Trophoblast cell (in vitro differentiated cells and primary cell): ENCODE data around the gene CALML4.
"Not testable (repeated sequence)": the region's sequence is repeated elsewhere in the genome, so short reads cannot be mapped to it uniquely, and the experiment has no call there.

Source experiments
- DNase-seq, 2 donors: peaks; one replicate each; pipeline ENCODE4 v3.0.0-alpha.2; 2016
- H2AFZ ChIP-seq: 2 replicates; pipeline ENCODE4 v1.6.1; 2013; ENCODE audit warnings: low read length, moderate library complexity, mild to moderate bottlenecking; ENCODE audit not compliant: insufficient read depth, poor library complexity
- H2AK5ac ChIP-seq: 2 replicates; pipeline ENCODE4 v1.6.1; 2013; ENCODE audit warnings: mild to moderate bottlenecking, low read length
- H2BK120ac ChIP-seq: 2 replicates; pipeline ENCODE4 v1.6.1; 2013; ENCODE audit warnings: low read length, mild to moderate bottlenecking, moderate library complexity; ENCODE audit not compliant: insufficient read depth, poor library complexity
- H2BK12ac ChIP-seq: 2 replicates; pipeline ENCODE4 v1.6.1; 2013; ENCODE audit warnings: mild to moderate bottlenecking, low read length, moderate library complexity
- H2BK5ac ChIP-seq: 2 replicates; pipeline ENCODE4 v1.6.1; 2013; ENCODE audit warnings: low read length, low read depth, moderate library complexity, mild to moderate bottlenecking; ENCODE audit not compliant: poor library complexity
- H3K14ac ChIP-seq: 2 replicates; pipeline ENCODE4 v1.6.1; 2013; ENCODE audit warnings: mild to moderate bottlenecking, low read length
- H3K18ac ChIP-seq: 2 replicates; pipeline ENCODE4 v1.6.1; 2013; ENCODE audit warnings: mild to moderate bottlenecking, low read length
- H3K23ac ChIP-seq: 2 replicates; pipeline ENCODE4 v1.6.1; 2013; ENCODE audit warnings: low read length
- H3K27ac ChIP-seq: 2 replicates; pipeline ENCODE4 v1.5.1; 2013; ENCODE audit warnings: low read depth, mild to moderate bottlenecking, inconsistent platforms, low read length, moderate library complexity
- H3K27me3 ChIP-seq: 2 replicates; pipeline ENCODE4 v1.6.1; 2013; ENCODE audit warnings: inconsistent platforms, mild to moderate bottlenecking, low read length, moderate library complexity; ENCODE audit not compliant: insufficient read depth
- H3K36me3 ChIP-seq, 2 experiments: 1 replicate in 1 of 2; 2 replicates in 1 of 2; pipeline ENCODE4 v1.6.1; 2013; ENCODE audit warnings: low read length in 2 of 2, mild to moderate bottlenecking in 2 of 2, moderate library complexity in 1 of 2; ENCODE audit not compliant: insufficient read depth in 2 of 2, control insufficient read depth in 1 of 2
- H3K4ac ChIP-seq: 2 replicates; pipeline ENCODE4 v1.6.1; 2013; ENCODE audit warnings: low read depth, mild to moderate bottlenecking, low read length, moderate library complexity
- H3K4me1 ChIP-seq, 2 experiments: 1 replicate in 1 of 2; 2 replicates in 1 of 2; pipeline ENCODE4 v1.6.1; 2013; ENCODE audit warnings: low read length in 2 of 2, mild to moderate bottlenecking in 2 of 2, moderate library complexity in 1 of 2; ENCODE audit not compliant: insufficient read depth in 2 of 2, control insufficient read depth in 1 of 2
- H3K4me2 ChIP-seq: 2 replicates; pipeline ENCODE4 v1.6.1; 2013; ENCODE audit warnings: inconsistent platforms, mild to moderate bottlenecking, low read length, moderate library complexity
- H3K4me3 ChIP-seq: 2 replicates; pipeline ENCODE4 v1.5.1; 2013; ENCODE audit warnings: mild to moderate bottlenecking, low read depth, low read length, inconsistent platforms
- H3K79me1 ChIP-seq: one replicate; pipeline ENCODE4 v1.6.1; 2013; ENCODE audit warnings: low read length
- H3K79me2 ChIP-seq: 2 replicates; pipeline ENCODE4 v1.6.1; 2013; ENCODE audit warnings: low read length, mild to moderate bottlenecking; ENCODE audit not compliant: control insufficient read depth, insufficient read depth, poor library complexity
- H3K9ac ChIP-seq: 2 replicates; pipeline ENCODE4 v1.6.1; 2013; ENCODE audit warnings: mild to moderate bottlenecking, low read length
- H3K9me3 ChIP-seq: 2 replicates; pipeline ENCODE4 v1.6.1; 2013; ENCODE audit warnings: low read depth, mild to moderate bottlenecking, control low read depth, inconsistent platforms, low read length; ENCODE audit not compliant: insufficient read depth
- H4K12ac ChIP-seq: 2 replicates; pipeline ENCODE4 v1.6.1; 2013; ENCODE audit warnings: low read depth, mild to moderate bottlenecking, low read length, moderate library complexity
- H4K8ac ChIP-seq: 2 replicates; pipeline ENCODE4 v1.6.1; 2013; ENCODE audit warnings: low read depth, mild to moderate bottlenecking, low read length, moderate library complexity
- H4K91ac ChIP-seq: one replicate; pipeline ENCODE4 v1.6.1; 2013; ENCODE audit warnings: low read depth, mild to moderate bottlenecking, low read length, moderate library complexity
- WGBS: extraction: QIAGEN DNeasy Blood & Tissue Kit; methylation state at CpG from one replicate; pipeline ENCODE4 v1.1.7; 2013; ENCODE audit warnings: missing lambda C conversion rate; ENCODE audit not compliant: insufficient read length, insufficient coverage; ENCODE audit errors: extremely low coverage; 5-methylcytosine and 5-hydroxymethylcytosine counted together

The CALML4 gene

DNA sequence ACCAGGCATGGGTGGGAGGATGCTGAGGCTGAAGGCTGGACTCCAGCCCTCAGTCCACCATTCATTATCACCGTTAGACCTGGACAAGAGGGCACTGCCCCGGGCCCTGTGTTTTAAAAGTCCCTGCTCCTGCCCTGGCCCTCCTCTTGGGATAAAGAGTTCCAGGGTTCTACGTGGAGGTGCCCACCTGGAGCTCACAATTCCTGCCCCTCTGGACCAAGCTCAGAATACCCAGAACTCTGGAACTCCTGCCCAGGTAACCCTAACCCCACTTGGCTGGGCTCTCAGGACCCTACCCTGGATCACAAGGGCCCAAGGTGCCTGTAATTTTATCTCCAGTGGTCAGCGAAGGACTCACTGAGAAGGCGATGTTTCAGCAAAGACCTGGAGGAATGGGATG lies 1.2 kb downstream of the CALML4 start:
- no peaks in the 10 kb centered on the region for H3K27me3 ChIP-seq
- no peak overlapping the region for H2BK12ac ChIP-seq
- H4K91ac ChIP-seq = no peak overlapping the region
- no peak overlapping the region for H3K4ac ChIP-seq
- H3K4me2 ChIP-seq = no peak overlapping the region
- peaks cover 4% of the 10 kb centered on the region for H3K9me3 ChIP-seq
- H3K23ac ChIP-seq = no peak overlapping the region
- H2AFZ ChIP-seq = no peak overlapping the region
- H3K14ac ChIP-seq = no peak overlapping the region
- H3K4me1 ChIP-seq = peaks cover 0 to 8% of the 10 kb centered on the region in 2 experiments
- H4K12ac ChIP-seq = no peak overlapping the region
- no peak overlapping the region for H2BK5ac ChIP-seq
- no peak overlapping the region for H3K9ac ChIP-seq
- DNase-seq = no peak
- no peaks in the 10 kb centered on the region for H3K79me1 ChIP-seq
- no peak overlapping the region for H3K18ac ChIP-seq
- H4K8ac ChIP-seq = no peak overlapping the region
- H3K27ac ChIP-seq = no peak overlapping the region
- no peak overlapping the region for H2AK5ac ChIP-seq
- no peak overlapping the region for H2BK120ac ChIP-seq
- H3K36me3 ChIP-seq = peaks cover 4 to 6% of the 10 kb centered on the region in 2 experiments
- no peaks in the 10 kb centered on the region for H3K79me2 ChIP-seq
- H3K4me3 ChIP-seq = no peak overlapping the region
- WGBS = no CpG with 5 or more reads among the region's 5 CpGs

DNA sequence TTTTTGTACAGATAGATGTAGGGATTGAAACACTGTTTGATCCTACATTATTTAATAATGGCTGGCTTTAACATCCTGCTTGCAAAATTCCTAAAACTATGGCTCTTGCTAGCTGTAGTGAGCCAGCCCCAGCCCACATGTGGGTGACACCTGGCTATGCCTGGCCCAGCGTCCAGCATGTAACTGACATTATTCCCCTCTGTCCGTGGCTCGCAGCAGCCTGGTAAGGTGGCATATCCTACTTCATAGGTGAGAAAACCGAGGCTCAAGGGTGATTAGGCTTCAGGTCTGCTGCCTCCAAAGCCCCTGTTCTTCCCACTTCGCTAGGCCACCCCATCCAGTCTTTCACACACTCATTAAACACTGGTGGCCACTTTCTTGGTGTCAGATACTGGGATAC lies 1.6 kb downstream of the CALML4 start:
- no peak overlapping the region for H3K4ac ChIP-seq
- no peak overlapping the region for H3K4me3 ChIP-seq
- H4K91ac ChIP-seq = no peak overlapping the region
- H3K18ac ChIP-seq = no peak overlapping the region
- H3K4me1 ChIP-seq = peaks cover 0 to 8% of the 10 kb centered on the region in 2 experiments
- no peaks in the 10 kb centered on the region for H3K79me2 ChIP-seq
- H2BK5ac ChIP-seq = no peak overlapping the region
- no peak for DNase-seq
- H3K23ac ChIP-seq = no peak overlapping the region
- H3K9ac ChIP-seq = no peak overlapping the region
- WGBS = no CpG with 5 or more reads among the region's 5 CpGs
- H2AFZ ChIP-seq = no peak overlapping the region
- no peak overlapping the region for H3K27ac ChIP-seq
- no peak overlapping the region for H2AK5ac ChIP-seq
- no peak overlapping the region for H4K8ac ChIP-seq
- no peaks in the 10 kb centered on the region for H3K27me3 ChIP-seq
- no peak overlapping the region for H3K4me2 ChIP-seq
- H3K14ac ChIP-seq = no peak overlapping the region
- no peak overlapping the region for H2BK120ac ChIP-seq
- H3K36me3 ChIP-seq = peaks cover 4 to 6% of the 10 kb centered on the region in 2 experiments
- no peak overlapping the region for H2BK12ac ChIP-seq
- H3K9me3 ChIP-seq = peaks cover 4% of the 10 kb centered on the region
- no peak overlapping the region for H4K12ac ChIP-seq
- H3K79me1 ChIP-seq = no peaks in the 10 kb centered on the region

DNA sequence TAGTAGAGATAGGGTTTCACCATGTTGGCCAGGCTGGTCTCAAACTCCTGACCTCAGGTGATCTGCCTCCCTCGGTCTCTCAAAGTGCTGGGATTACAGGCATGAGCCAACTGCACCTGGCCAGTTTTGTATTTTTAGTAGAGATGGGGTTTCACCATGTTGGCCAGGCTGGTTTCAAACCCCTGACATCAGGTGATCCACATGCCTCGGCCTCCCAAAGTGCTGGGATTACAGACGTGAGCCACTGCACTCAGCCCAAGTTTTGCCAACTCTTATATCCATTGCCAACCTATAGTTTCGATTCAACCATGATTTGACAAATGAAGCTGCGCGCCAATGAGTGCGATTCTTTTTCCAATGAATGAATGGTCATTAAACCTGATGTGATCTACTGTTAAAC lies 2.1 kb downstream of the CALML4 start:
- not testable (repeated sequence) for H3K79me1 ChIP-seq, H3K9me3 ChIP-seq, H2BK5ac ChIP-seq, H2AK5ac ChIP-seq, H2BK120ac ChIP-seq, H3K36me3 ChIP-seq, H4K12ac ChIP-seq, H4K91ac ChIP-seq, H3K9ac ChIP-seq, H3K4ac ChIP-seq, H2AFZ ChIP-seq, H3K27me3 ChIP-seq, H3K23ac ChIP-seq, H3K18ac ChIP-seq, H3K14ac ChIP-seq, H3K4me1 ChIP-seq, H2BK12ac ChIP-seq, H3K27ac ChIP-seq, H4K8ac ChIP-seq, H3K79me2 ChIP-seq, H3K4me3 ChIP-seq, DNase-seq, H3K4me2 ChIP-seq
- WGBS = no CpG with 5 or more reads among the region's 7 CpGs

DNA sequence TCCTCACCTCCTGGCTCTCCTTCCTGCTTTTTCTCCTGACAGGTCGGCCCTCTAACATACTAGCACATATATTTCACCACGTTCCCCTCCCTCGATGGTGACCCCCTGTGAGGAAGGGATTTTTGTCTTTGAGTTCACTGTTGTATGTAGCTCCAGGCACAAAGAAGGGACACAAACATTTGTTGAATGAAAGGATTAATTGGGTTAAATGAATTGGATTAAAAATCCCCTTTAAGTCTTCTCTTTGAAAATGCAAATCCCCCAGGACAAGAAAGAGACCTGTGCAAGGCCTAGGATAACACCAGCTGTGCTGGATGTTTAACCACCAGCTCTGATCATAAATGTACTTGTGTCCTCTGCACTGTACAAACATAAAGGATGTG lies 3.3 kb downstream of the CALML4 start:
- no peak overlapping the region for H4K8ac ChIP-seq
- no peaks in the 10 kb centered on the region for H3K27me3 ChIP-seq
- WGBS = no CpG with 5 or more reads among the region's 3 CpGs
- H3K4ac ChIP-seq = no peak overlapping the region
- no peak overlapping the region for H3K9ac ChIP-seq
- H2AK5ac ChIP-seq = no peak overlapping the region
- H3K79me1 ChIP-seq = no peaks in the 10 kb centered on the region
- DNase-seq = no peak
- no peak overlapping the region for H2BK5ac ChIP-seq
- H2BK120ac ChIP-seq = no peak overlapping the region
- H2BK12ac ChIP-seq = no peak overlapping the region
- no peak overlapping the region for H2AFZ ChIP-seq
- no peak overlapping the region for H3K27ac ChIP-seq
- H3K36me3 ChIP-seq = peaks cover 3 to 9% of the 10 kb centered on the region in 2 experiments
- no peaks in the 10 kb centered on the region for H3K79me2 ChIP-seq
- no peak overlapping the region for H3K4me3 ChIP-seq
- H4K91ac ChIP-seq = no peak overlapping the region
- H3K9me3 ChIP-seq = peaks cover 4% of the 10 kb centered on the region
- no peak overlapping the region for H3K18ac ChIP-seq
- no peak overlapping the region for H3K14ac ChIP-seq
- H4K12ac ChIP-seq = no peak overlapping the region
- H3K4me1 ChIP-seq = peaks cover 0 to 8% of the 10 kb centered on the region in 2 experiments
- no peak overlapping the region for H3K23ac ChIP-seq
- no peak overlapping the region for H3K4me2 ChIP-seq
